Measurements from ENCODE around the gene USP24.

Gene USP24

DNA sequence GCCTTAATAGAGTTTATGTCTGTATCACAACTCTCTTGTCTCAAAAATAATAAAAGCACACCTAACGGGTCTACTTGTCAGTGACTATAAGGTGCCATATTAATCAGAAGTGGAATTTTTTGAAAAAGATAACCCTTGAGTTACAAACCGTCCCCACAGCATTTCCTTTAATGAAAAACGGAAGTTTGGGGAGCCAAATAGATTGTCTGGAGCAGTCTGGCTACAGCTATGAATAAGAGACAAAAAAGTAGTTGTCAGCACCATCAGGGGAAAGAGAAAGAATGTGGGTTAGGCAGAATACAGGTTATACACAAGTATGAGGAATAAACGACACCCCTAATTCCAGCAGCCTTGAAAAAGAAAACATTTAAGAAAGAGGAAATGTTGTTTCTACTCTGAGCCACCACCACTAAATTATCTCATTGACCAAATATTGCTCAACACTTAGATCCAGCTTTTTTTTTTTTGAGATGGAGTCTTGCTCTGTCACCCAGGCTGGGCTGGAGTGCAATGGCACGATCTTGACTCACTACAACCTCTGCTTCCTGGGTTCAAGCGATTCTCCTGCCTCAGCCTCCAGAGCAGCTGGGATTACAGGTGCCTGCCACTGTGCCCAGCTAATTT lies 29.4 kb upstream of the USP24 start:
- TF ChIP-seq, protein P1, sequence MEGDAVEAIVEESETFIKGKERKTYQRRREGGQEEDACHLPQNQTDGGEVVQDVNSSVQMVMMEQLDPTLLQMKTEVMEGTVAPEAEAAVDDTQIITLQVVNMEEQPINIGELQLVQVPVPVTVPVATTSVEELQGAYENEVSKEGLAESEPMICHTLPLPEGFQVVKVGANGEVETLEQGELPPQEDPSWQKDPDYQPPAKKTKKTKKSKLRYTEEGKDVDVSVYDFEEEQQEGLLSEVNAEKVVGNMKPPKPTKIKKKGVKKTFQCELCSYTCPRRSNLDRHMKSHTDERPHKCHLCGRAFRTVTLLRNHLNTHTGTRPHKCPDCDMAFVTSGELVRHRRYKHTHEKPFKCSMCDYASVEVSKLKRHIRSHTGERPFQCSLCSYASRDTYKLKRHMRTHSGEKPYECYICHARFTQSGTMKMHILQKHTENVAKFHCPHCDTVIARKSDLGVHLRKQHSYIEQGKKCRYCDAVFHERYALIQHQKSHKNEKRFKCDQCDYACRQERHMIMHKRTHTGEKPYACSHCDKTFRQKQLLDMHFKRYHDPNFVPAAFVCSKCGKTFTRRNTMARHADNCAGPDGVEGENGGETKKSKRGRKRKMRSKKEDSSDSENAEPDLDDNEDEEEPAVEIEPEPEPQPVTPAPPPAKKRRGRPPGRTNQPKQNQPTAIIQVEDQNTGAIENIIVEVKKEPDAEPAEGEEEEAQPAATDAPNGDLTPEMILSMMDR (IDR thresholded peaks at IDR 0.05; ENCODE audit: insufficient read depth, low read depth, low read length, missing control alignments): no peak
- no peak overlapping the region for H3K4me3 ChIP-seq (ENCODE audit: low read length)
- DNase-seq (ENCODE audit: low read depth): peak; percentile 55

DNA sequence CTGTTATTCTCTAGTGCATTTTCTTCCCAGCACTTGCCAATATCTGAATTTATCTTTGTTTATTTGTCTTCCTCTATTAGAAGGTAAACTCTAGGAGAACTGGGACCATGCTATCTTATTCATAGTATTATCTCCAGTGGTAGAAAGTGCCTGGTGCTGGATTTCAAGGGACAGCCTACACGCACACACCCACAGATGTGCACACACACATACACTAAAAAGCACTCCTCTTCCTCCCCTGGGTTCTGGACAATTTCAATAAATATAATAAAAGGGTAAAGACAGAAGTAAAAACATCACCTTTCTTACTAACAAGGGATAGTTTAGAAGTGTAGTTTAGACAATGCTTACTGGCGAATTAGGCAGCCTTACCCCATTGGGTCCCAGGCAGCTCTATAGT lies 28.5 kb upstream of the USP24 start:
- TF ChIP-seq, protein P1 (IDR thresholded peaks at IDR 0.05; ENCODE audit: insufficient read depth, low read depth, low read length, missing control alignments): no peak
- H3K4me3 ChIP-seq (ENCODE audit: low read length): no peak overlapping the region
- DNase-seq (ENCODE audit: low read depth): no peak

DNA sequence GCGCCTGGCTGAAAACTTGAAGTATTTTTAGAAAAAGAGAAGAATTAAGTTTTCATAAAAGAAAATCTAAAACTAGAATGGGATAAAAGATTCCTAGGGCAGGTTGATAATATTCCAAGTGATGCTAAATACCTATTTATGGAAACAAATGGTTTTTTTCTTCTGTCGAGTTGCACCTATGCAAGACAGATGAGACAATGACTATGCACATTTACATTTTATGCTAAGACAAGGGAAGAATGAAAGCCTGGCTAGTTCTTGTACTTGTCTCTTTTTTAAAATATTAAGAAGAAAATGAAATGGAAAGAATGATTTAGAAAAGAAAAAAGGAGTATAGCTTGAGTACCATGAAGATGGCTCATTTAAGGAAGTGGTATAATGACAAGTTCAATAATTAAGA lies 24.4 kb upstream of the USP24 start:
- TF ChIP-seq, protein P1 (IDR thresholded peaks at IDR 0.05; ENCODE audit: insufficient read depth, low read depth, low read length, missing control alignments): no peak
- H3K4me3 ChIP-seq (ENCODE audit: low read length): no peak overlapping the region
- no peak for DNase-seq (ENCODE audit: low read depth)

DNA sequence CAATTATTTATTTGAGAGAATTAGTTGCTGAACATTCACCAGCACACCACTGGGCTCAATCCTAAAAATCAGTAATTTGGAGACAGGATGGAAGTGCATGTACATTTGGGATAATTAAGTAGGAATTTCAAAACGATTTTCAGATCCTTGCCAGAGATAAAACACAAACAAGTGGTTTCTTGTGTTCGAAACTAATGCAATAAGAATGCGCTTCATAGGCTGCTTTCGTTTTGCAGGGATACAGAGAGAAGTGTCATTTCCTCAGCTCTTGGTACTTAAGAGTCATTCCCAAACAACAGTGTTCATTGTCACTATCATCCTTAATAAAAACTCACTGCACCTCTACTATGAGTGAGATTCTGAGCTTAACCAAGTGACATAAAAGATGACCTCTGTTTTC lies 20.6 kb upstream of the USP24 start:
- DNase-seq (ENCODE audit: low read depth): peak; percentile 76
- no peak overlapping the region for H3K4me3 ChIP-seq (ENCODE audit: low read length)
- TF ChIP-seq, protein P1 (IDR thresholded peaks at IDR 0.05; ENCODE audit: insufficient read depth, low read depth, low read length, missing control alignments): no peak

DNA sequence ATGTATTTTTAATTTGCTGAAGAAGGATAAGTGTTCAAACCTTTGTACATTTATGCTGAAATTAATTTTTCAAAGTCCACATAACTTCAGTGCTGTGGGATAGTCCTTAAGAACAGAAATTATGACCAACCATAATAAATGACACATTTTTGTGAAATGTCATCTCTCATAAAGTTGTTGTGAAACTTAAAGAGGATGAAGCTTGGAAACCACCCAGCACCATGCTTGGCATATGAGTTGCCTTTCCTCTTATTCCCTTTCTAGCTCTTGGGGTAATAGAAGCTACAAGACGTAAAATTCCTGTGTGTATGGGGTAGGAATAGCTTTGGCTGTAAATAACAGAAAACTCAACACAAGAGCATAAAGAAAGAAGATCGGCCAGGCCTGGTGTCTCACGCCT lies 18.9 kb upstream of the USP24 start:
- no peak for DNase-seq (ENCODE audit: low read depth)
- TF ChIP-seq, protein P1 (IDR thresholded peaks at IDR 0.05; ENCODE audit: insufficient read depth, low read depth, low read length, missing control alignments): no peak
- H3K4me3 ChIP-seq (ENCODE audit: low read length): no peak overlapping the region

DNA sequence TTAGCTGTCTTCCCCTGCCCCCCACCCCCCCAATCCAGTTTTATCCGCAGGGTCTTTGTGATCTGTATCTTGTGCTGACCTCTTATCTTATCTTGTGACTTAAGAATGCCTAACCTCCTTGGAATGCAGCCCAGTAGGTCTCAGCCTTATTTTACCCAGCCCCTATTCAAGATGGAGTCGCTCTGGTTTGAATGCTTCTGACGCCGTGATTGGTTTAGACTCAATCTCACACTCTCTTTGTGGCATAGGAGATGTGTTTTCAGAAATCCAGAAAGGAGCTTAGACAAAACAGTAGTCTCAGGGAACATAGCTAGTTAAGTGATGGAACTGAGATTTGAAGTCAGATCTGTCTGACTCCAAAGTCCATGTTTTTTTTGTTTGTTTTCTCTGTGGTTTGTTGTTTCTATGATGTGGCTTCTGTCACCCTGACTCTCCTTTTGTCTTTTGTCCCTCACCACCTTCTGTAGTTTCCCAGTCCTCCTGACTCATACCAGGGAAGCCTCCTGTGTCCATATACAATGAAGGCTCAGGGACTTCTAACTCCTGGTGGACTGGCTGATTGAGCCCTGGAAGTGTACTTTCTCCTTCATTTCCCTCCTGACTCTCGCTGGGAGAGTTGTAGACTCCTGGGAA lies 18.1 kb upstream of the USP24 start:
- no peak overlapping the region for H3K4me3 ChIP-seq (ENCODE audit: low read length)
- TF ChIP-seq, protein P1 (IDR thresholded peaks at IDR 0.05; ENCODE audit: insufficient read depth, low read depth, low read length, missing control alignments): no peak
- DNase-seq (ENCODE audit: low read depth): peak; percentile 11

All from epithelial cell of esophagus (primary cell).